ENCODE results near the gene RUFY1. TPM values are rescaled to one million over a fixed set of nuclear protein-coding genes. Genes with fewer than 3 reads are reported as not detected.

Gene RUFY1
- polyA plus RNA-seq, 1 donor from 2014 or later: 31.3 TPM

DNA sequence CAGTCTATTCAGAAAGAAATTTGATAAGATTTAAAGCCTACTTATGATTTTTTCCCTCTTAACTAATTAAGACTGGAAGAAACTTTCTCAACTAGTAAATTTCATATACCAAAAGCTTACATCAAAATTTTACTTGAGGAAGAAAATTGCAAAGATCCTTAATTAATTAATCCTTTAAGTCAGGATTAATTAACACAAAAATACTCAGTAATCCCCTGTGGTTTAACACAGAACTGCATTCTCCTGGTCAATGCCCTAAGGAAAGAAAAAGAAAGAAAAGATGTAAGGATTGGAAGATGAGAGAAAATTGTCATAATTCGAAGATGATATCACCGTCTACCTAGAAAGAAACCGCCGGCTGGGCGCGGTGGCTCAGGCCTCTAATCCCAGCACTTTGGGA, 17.3 kb upstream of the RUFY1 start:
- H3K9ac ChIP-seq (ENCODE audit: low read length): no peak overlapping the region
- H3F3A ChIP-seq (ENCODE audit: insufficient read depth, low read length, poor library complexity, severe bottlenecking): no peaks in the 10 kb centered on the region
- no peak overlapping the region for H3K4me2 ChIP-seq (ENCODE audit: low read length)
- H2AFZ ChIP-seq (ENCODE audit: low read depth, low read length): no peak overlapping the region
- H3K27ac ChIP-seq (ENCODE audit: low read length): no peak overlapping the region
- H3K79me2 ChIP-seq (replicated peaks; ENCODE audit: insufficient read depth, low read length): no peaks in the 10 kb centered on the region
- TF ChIP-seq RAD21 (conservative IDR thresholded peaks at IDR 0.05) (no peak), EP300 (conservative IDR thresholded peaks at IDR 0.05; ENCODE audit: poor library complexity, severe bottlenecking) (no peak), SMC3 (conservative IDR thresholded peaks at IDR 0.05; ENCODE audit: poor library complexity) (no peak)
- TF ChIP-seq, protein P1, sequence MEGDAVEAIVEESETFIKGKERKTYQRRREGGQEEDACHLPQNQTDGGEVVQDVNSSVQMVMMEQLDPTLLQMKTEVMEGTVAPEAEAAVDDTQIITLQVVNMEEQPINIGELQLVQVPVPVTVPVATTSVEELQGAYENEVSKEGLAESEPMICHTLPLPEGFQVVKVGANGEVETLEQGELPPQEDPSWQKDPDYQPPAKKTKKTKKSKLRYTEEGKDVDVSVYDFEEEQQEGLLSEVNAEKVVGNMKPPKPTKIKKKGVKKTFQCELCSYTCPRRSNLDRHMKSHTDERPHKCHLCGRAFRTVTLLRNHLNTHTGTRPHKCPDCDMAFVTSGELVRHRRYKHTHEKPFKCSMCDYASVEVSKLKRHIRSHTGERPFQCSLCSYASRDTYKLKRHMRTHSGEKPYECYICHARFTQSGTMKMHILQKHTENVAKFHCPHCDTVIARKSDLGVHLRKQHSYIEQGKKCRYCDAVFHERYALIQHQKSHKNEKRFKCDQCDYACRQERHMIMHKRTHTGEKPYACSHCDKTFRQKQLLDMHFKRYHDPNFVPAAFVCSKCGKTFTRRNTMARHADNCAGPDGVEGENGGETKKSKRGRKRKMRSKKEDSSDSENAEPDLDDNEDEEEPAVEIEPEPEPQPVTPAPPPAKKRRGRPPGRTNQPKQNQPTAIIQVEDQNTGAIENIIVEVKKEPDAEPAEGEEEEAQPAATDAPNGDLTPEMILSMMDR (IDR thresholded peaks at IDR 0.05; ENCODE audit: poor library complexity, severe bottlenecking): no peak
- H3K9me2 ChIP-seq (ENCODE audit: insufficient read depth, low read length): no peaks in the 10 kb centered on the region
- H4K20me1 ChIP-seq (ENCODE audit: insufficient read depth): no peaks in the 10 kb centered on the region
- no peaks in the 10 kb centered on the region for H3K9me3 ChIP-seq (ENCODE audit: low read length)
- H3K36me3 ChIP-seq (ENCODE audit: insufficient read depth, low read length): no peaks in the 10 kb centered on the region
- no peaks in the 10 kb centered on the region for H3K27me3 ChIP-seq (ENCODE audit: insufficient read depth, low read depth, low read length)
- no peak overlapping the region for H3K4me3 ChIP-seq (ENCODE audit: low read length)

DNA sequence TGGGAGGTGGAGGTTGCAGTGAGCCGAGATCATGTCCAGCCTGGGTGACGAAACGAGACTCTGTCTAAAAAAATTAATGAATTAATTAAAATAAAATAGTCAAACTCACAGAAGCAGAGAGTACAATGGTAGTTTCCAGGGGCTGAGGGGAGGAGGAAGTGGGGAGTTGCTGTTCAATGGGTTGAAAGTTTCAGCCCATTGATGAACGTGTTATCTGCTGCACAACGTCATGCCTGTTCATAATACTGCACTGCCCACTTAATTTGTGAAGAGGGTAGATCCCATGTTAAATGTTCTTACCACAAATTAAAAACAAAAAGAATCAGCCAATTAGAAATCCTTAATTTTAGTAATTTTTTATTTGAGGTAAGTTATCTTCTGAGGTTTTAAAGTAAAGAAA, 16.4 kb upstream of the RUFY1 start:
- H3K27ac ChIP-seq (ENCODE audit: low read length): no peak overlapping the region
- H3K36me3 ChIP-seq (ENCODE audit: insufficient read depth, low read length): no peaks in the 10 kb centered on the region
- no peaks in the 10 kb centered on the region for H3K27me3 ChIP-seq (ENCODE audit: insufficient read depth, low read depth, low read length)
- H2AFZ ChIP-seq (ENCODE audit: low read depth, low read length): no peak overlapping the region
- no peak overlapping the region for H3K4me2 ChIP-seq (ENCODE audit: low read length)
- no peaks in the 10 kb centered on the region for H3K9me2 ChIP-seq (ENCODE audit: insufficient read depth, low read length)
- H4K20me1 ChIP-seq (ENCODE audit: insufficient read depth): no peaks in the 10 kb centered on the region
- TF ChIP-seq EP300 (conservative IDR thresholded peaks at IDR 0.05; ENCODE audit: poor library complexity, severe bottlenecking): no peak
- no peak for TF ChIP-seq SMC3 (conservative IDR thresholded peaks at IDR 0.05; ENCODE audit: poor library complexity)
- TF ChIP-seq RAD21 (conservative IDR thresholded peaks at IDR 0.05): no peak
- TF ChIP-seq, protein P2, sequence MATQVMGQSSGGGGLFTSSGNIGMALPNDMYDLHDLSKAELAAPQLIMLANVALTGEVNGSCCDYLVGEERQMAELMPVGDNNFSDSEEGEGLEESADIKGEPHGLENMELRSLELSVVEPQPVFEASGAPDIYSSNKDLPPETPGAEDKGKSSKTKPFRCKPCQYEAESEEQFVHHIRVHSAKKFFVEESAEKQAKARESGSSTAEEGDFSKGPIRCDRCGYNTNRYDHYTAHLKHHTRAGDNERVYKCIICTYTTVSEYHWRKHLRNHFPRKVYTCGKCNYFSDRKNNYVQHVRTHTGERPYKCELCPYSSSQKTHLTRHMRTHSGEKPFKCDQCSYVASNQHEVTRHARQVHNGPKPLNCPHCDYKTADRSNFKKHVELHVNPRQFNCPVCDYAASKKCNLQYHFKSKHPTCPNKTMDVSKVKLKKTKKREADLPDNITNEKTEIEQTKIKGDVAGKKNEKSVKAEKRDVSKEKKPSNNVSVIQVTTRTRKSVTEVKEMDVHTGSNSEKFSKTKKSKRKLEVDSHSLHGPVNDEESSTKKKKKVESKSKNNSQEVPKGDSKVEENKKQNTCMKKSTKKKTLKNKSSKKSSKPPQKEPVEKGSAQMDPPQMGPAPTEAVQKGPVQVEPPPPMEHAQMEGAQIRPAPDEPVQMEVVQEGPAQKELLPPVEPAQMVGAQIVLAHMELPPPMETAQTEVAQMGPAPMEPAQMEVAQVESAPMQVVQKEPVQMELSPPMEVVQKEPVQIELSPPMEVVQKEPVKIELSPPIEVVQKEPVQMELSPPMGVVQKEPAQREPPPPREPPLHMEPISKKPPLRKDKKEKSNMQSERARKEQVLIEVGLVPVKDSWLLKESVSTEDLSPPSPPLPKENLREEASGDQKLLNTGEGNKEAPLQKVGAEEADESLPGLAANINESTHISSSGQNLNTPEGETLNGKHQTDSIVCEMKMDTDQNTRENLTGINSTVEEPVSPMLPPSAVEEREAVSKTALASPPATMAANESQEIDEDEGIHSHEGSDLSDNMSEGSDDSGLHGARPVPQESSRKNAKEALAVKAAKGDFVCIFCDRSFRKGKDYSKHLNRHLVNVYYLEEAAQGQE (IDR thresholded peaks at IDR 0.05; ENCODE audit: borderline replicate concordance): no peak
- no peak for TF ChIP-seq TAF1 (IDR thresholded peaks at IDR 0.05; ENCODE audit: low read depth)
- no peak for TF ChIP-seq EZH2 (IDR thresholded peaks at IDR 0.05; ENCODE audit: borderline replicate concordance, insufficient read depth, low read length, poor library complexity, severe bottlenecking)
- no peak for TF ChIP-seq POLR2AphosphoS5 (IDR thresholded peaks at IDR 0.05)
- TF ChIP-seq MXI1 (conservative IDR thresholded peaks at IDR 0.05; ENCODE audit: poor library complexity, severe bottlenecking): no peak
- TF ChIP-seq, protein P1 (IDR thresholded peaks at IDR 0.05; ENCODE audit: poor library complexity, severe bottlenecking): no peak
- H3K4me3 ChIP-seq (ENCODE audit: low read length): no peak overlapping the region
- no peaks in the 10 kb centered on the region for H3F3A ChIP-seq (ENCODE audit: insufficient read depth, low read length, poor library complexity, severe bottlenecking)
- no peak overlapping the region for H3K9ac ChIP-seq (ENCODE audit: low read length)
- H3K9me3 ChIP-seq (ENCODE audit: low read length): no peaks in the 10 kb centered on the region
- H3K79me2 ChIP-seq (replicated peaks; ENCODE audit: insufficient read depth, low read length): no peaks in the 10 kb centered on the region

Measured in neural cell (in vitro differentiated cells).